Panc1 (cell line): ENCODE measurements around the gene OVOL3. TPM values are rescaled to one million over a fixed set of nuclear protein-coding genes. Genes with fewer than 3 reads are reported as not detected.

ENCODE experiments used
- ATAC-seq: fragments of 200-7000 bp; cut with Tn5 transposase; 2 replicates; pipeline ENCODE4 v1.9.1; 2020; ENCODE audit warnings: mild to moderate bottlenecking, moderate library complexity
- BruUV-seq: library from RNA; stranded (reverse); fragments of 400-500 nt; replicated peaks from 2 replicates; lab custom pipeline; 2021; lab: Mats Ljungman, UMichigan
- CTCF ChIA-PET: fragments of 300-600 bp; sonication (Branson Sonifier 250); formaldehyde crosslinking; loops from one replicate; lab custom pipeline; 2022; ENCODE audit warnings: antibody characterized with exemption; lab: Charles Lee
- POLR2A ChIA-PET: fragments of 300-600 bp; sonication (Branson Sonifier 250); formaldehyde crosslinking; loops from one replicate; lab custom pipeline; 2022; ENCODE audit warnings: antibody characterized with exemption; lab: Charles Lee
- DNase-seq: peaks from one replicate; pipeline ENCODE4 v3.0.0-alpha.2; 2010; ENCODE audit warnings: low read depth, low spot score
- H3K27ac ChIP-seq: 2 replicates; pipeline ENCODE4 v1.5.1; 2011; ENCODE audit warnings: mild to moderate bottlenecking, low read length, inconsistent platforms
- H3K27me3 ChIP-seq: fragments of 200-500 bp; sonication (Bioruptor generic); 2 replicates; pipeline ENCODE4 v1.6.0; 2014; ENCODE audit warnings: low read length, inconsistent platforms; ENCODE audit not compliant: control insufficient read depth, insufficient read depth
- H3K36me3 ChIP-seq: fragments of 200-500 bp; sonication (Bioruptor generic); 2 replicates; pipeline ENCODE4 v1.5.1; 2014; ENCODE audit warnings: inconsistent platforms, mild to moderate bottlenecking, low read length, moderate library complexity; ENCODE audit not compliant: control insufficient read depth, insufficient read depth
- H3K4me1 ChIP-seq: 2 replicates; pipeline ENCODE4 v1.5.1; 2011; ENCODE audit warnings: inconsistent platforms, mild to moderate bottlenecking, low read length, moderate library complexity; ENCODE audit not compliant: control insufficient read depth, insufficient read depth
- H3K4me3 ChIP-seq, 2 experiments: 2 replicates each; pipeline ENCODE4 v1.5.1; 2011 to 2012; ENCODE audit warnings: low read depth in 2 of 2, low read length in 2 of 2, mild to moderate bottlenecking in 2 of 2, inconsistent platforms in 1 of 2, moderate library complexity in 1 of 2
- H3K9me3 ChIP-seq: fragments of 200-500 bp; sonication (Bioruptor generic); 2 replicates; pipeline ENCODE4 v1.5.1; 2014; ENCODE audit warnings: low read depth, mild to moderate bottlenecking, inconsistent platforms, low read length, moderate library complexity; ENCODE audit not compliant: control insufficient read depth, insufficient read depth
- CTCF ChIP-seq: fragments of 450-650 bp; IDR thresholded peaks from 2 replicates; pipeline ENCODE4 v1.5.1; 2017; ENCODE audit warnings: mild to moderate bottlenecking
- POLR2AphosphoS5 ChIP-seq: IDR thresholded peaks from 2 replicates; pipeline ENCODE4 v1.6.1; 2012; ENCODE audit warnings: mild to moderate bottlenecking, low read depth, low read length, moderate library complexity
- REST ChIP-seq, 2 experiments: IDR thresholded peaks; 2 replicates each; pipeline ENCODE4 v1.6.1; 2011 to 2012; ENCODE audit warnings: low read depth in 2 of 2, control low read depth in 1 of 2, low read length in 1 of 2, mild to moderate bottlenecking in 1 of 2, moderate library complexity in 1 of 2; ENCODE audit not compliant: insufficient read depth in 1 of 2
- SIN3A ChIP-seq: IDR thresholded peaks from 2 replicates; pipeline ENCODE4 v1.6.1; 2012; ENCODE audit warnings: low read depth, mild to moderate bottlenecking, low read length, moderate library complexity, borderline replicate concordance; ENCODE audit not compliant: insufficient read depth
- TCF7L2 ChIP-seq: IDR thresholded peaks from 2 replicates; pipeline ENCODE4 v1.6.1; 2011; ENCODE audit warnings: mild to moderate bottlenecking, low read depth, low read length, inconsistent platforms
- in situ Hi-C: cut with HindIII; loops from 2 replicates; pipeline ENCODE4 v1.10.0; 2016; ENCODE audit warnings: low sequenced_read_pairs, low pct_unique_long_range_greater_than_20kb
- intact Hi-C: fragments of 100-400 bp; cut with micrococcal nuclease; formaldehyde crosslinking; loops from one replicate; pipeline ENCODE4 v1.10.0; 2022; ENCODE audit not compliant: unreplicated experiment
- total RNA-seq: library from RNA; stranded (reverse); gene quantifications from one replicate; pipeline ENCODE4 v1.2.1, GENCODE V29; 2021; ENCODE audit not compliant: unreplicated experiment

Gene OVOL3
- total RNA-seq, 1 experiment from 2014 or later = 0.44 TPM

GRCh38 chr19:36101550-36102327, 9.2 kb upstream of the OVOL3 start:
- Histone ChIP-seq H3K27ac (no peak overlapping the region), H3K36me3 (peaks cover 8% of the 10 kb centered on the region), H3K9me3 (no peaks in the 10 kb centered on the region), H3K4me1 (no peaks in the 10 kb centered on the region), H3K4me3 (no peak overlapping the region), H3K27me3 (no peaks in the 10 kb centered on the region)
- intact Hi-C loops (no loop called here), in situ Hi-C loops (no loop called here)
- TF ChIP-seq CTCF (no peak), REST (IDR thresholded peaks at IDR 0.05; ENCODE audit: insufficient read depth in 1 of 2, low read depth in 2 of 2, low read length in 1 of 2) (no peak), TCF7L2 (no peak)
- POLR2A ChIA-PET = interaction anchor here (0.6 kb wide), 1 partner anchor 40 kb away, joined by 3 read pairs; no protein-coding TSS in a partner anchor
- ATAC-seq = no peak
- DNase-seq = no peak
- CTCF ChIA-PET = no interaction called here
- BruUV-seq = no TSS peak

- intact Hi-C loops (no loop called here), in situ Hi-C loops (no loop called here)
- Histone ChIP-seq H3K27ac (no peak overlapping the region), H3K4me1 (no peaks in the 10 kb centered on the region), H3K27me3 (no peaks in the 10 kb centered on the region), H3K4me3 (no peak overlapping the region), H3K9me3 (no peaks in the 10 kb centered on the region), H3K36me3 (peaks cover 6% of the 10 kb centered on the region; the same call in 1 of the 2 replicates)
- ChIA-PET CTCF (no interaction called here), POLR2A (no interaction called here)
- no TSS peak for BruUV-seq
- DNase-seq (no peak), ATAC-seq (no peak)
- no peak for TF ChIP-seq POLR2AphosphoS5
- TF ChIP-seq CTCF = no peak
- TF ChIP-seq SIN3A = no peak
- no peak for TF ChIP-seq TCF7L2
- no peak for TF ChIP-seq REST (IDR thresholded peaks at IDR 0.05; ENCODE audit: insufficient read depth in 1 of 2, low read depth in 2 of 2, low read length in 1 of 2)
These were observed 7.8 kb upstream of the OVOL3 start for GRCh38 chr19:36103040-36103626.
